Colonic mucosa (tissue), 4 donors: ENCODE measurements around the gene KBTBD6. TPM values are rescaled to one million over a fixed set of nuclear protein-coding genes. Genes with fewer than 3 reads are reported as not detected.

ENCODE experiments used
- DNase-seq: peaks from one replicate; pipeline ENCODE4 v3.0.0-alpha.2; 2020
- H3K27ac ChIP-seq: fragments of 200-600 bp; one replicate; pipeline ENCODE4 v1.8.0; 2021
- H3K27me3 ChIP-seq: fragments of 200-600 bp; one replicate; pipeline ENCODE4 v1.8.0; 2021
- H3K36me3 ChIP-seq: fragments of 200-600 bp; one replicate; pipeline ENCODE4 v1.8.0; 2021
- H3K4me1 ChIP-seq: fragments of 200-600 bp; one replicate; pipeline ENCODE4 v1.8.0; 2021; ENCODE audit warnings: mild to moderate bottlenecking
- H3K4me3 ChIP-seq: fragments of 200-600 bp; one replicate; pipeline ENCODE4 v1.8.0; 2021
- H3K9ac ChIP-seq, 2 donors: one replicate each; pipeline ENCODE4 v1.7.0; 2013; ENCODE audit warnings: control low read depth in 2 of 2, low read depth in 2 of 2, low read length in 2 of 2
- H3K9me3 ChIP-seq: fragments of 200-600 bp; one replicate; pipeline ENCODE4 v1.8.0; 2021
- intact Hi-C: fragments of 100-400 bp; cut with DNase I; formaldehyde crosslinking; loops from one replicate; pipeline ENCODE4 v1.14.1; 2022
- total RNA-seq, 2 donors: library from RNA; stranded (reverse); fragmentation: NEBNext Ultra II Directional in 1 of 2; extraction: Animal tissue kit (Norgen Biotek cat#: 25700) in 1 of 2; gene quantifications; one replicate each; pipeline ENCODE4 v1.2.1, GENCODE V29; 2021
- TF ChIP-seq, protein P1 (sequence below): fragments of 200-600 bp; IDR thresholded peaks from one replicate; pipeline ENCODE4 v1.8.0; 2022; ENCODE audit warnings: antibody characterized with exemption, mild to moderate bottlenecking
- donor health status: healthy.
- donor health status: DM: no; HTN: no; CAD: no.
- donor health status: DM: no; HTN: no; CAD: no.

The KBTBD6 gene
- total RNA-seq, 2 donors from 2014 or later: 3.1 to 5.1 TPM

DNA sequence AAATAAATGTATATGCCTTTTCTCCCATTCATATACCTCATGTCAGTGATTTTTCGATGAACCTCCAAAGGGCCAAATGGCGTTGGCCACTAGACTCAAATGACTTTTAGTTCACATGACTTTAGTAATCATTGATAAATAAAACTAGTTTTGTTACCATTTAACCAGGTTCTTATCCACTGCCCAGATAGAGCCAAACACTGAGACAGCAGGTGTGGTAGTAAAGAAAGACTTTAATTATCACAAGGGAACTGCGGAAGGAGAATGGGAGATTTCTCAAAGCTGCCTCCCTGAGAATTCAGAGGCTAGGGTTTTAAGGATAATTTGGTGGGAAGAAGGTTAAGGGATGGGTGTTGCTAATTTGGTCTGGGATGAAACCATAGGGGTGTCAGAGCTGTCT lies 19.4 kb upstream of the KBTBD6 start:
- Histone ChIP-seq H3K27ac (no peak overlapping the region), H3K27me3 (no peaks in the 10 kb centered on the region), H3K36me3 (no peaks in the 10 kb centered on the region), H3K9me3 (peaks cover 9% of the 10 kb centered on the region), H3K4me3 (no peak overlapping the region), H3K9ac (no peak overlapping the region), H3K4me1 (no peaks in the 10 kb centered on the region)
- DNase-seq: no peak
- TF ChIP-seq, protein P1, sequence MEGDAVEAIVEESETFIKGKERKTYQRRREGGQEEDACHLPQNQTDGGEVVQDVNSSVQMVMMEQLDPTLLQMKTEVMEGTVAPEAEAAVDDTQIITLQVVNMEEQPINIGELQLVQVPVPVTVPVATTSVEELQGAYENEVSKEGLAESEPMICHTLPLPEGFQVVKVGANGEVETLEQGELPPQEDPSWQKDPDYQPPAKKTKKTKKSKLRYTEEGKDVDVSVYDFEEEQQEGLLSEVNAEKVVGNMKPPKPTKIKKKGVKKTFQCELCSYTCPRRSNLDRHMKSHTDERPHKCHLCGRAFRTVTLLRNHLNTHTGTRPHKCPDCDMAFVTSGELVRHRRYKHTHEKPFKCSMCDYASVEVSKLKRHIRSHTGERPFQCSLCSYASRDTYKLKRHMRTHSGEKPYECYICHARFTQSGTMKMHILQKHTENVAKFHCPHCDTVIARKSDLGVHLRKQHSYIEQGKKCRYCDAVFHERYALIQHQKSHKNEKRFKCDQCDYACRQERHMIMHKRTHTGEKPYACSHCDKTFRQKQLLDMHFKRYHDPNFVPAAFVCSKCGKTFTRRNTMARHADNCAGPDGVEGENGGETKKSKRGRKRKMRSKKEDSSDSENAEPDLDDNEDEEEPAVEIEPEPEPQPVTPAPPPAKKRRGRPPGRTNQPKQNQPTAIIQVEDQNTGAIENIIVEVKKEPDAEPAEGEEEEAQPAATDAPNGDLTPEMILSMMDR: no peak
- intact Hi-C loops: no loop called here

- Histone ChIP-seq H3K4me3 (no peak overlapping the region), H3K4me1 (no peaks in the 10 kb centered on the region), H3K27me3 (no peaks in the 10 kb centered on the region), H3K9ac (no peak overlapping the region), H3K9me3 (peaks cover 9% of the 10 kb centered on the region), H3K27ac (no peak overlapping the region), H3K36me3 (no peaks in the 10 kb centered on the region)
- TF ChIP-seq, protein P1: no peak
- no peak for DNase-seq
- intact Hi-C loops: no loop called here
These were observed 17.5 kb upstream of the KBTBD6 start for GRCh38 chr13:41150058-41150457.

GRCh38 chr13:41148419-41149283 lies 16.0 kb upstream of the KBTBD6 start:
- Histone ChIP-seq H3K4me1 (no peaks in the 10 kb centered on the region), H3K27ac (no peak overlapping the region), H3K36me3 (no peaks in the 10 kb centered on the region), H3K9me3 (peaks cover 9% of the 10 kb centered on the region), H3K27me3 (no peaks in the 10 kb centered on the region), H3K9ac (no peak overlapping the region), H3K4me3 (no peak overlapping the region)
- DNase-seq: no peak
- TF ChIP-seq, protein P1: no peak
- intact Hi-C loops: no loop called here

GRCh38 chr13:41145136-41145908 lies 12.7 kb upstream of the KBTBD6 start:
- no peaks in the 10 kb centered on the region for H3K4me1 ChIP-seq
- no peak for DNase-seq
- no peak overlapping the region for H3K9ac ChIP-seq
- no peaks in the 10 kb centered on the region for H3K36me3 ChIP-seq
- H3K27ac ChIP-seq: no peak overlapping the region
- H3K4me3 ChIP-seq: no peak overlapping the region
- H3K27me3 ChIP-seq: no peaks in the 10 kb centered on the region
- H3K9me3 ChIP-seq: peaks cover 9% of the 10 kb centered on the region
- TF ChIP-seq, protein P1: no peak
- intact Hi-C loops: no loop called here

GRCh38 chr13:41144576-41144975 lies 12.0 kb upstream of the KBTBD6 start:
- Histone ChIP-seq H3K4me3 (no peak overlapping the region), H3K9me3 (peaks cover 9% of the 10 kb centered on the region), H3K9ac (no peak overlapping the region), H3K4me1 (no peaks in the 10 kb centered on the region), H3K36me3 (no peaks in the 10 kb centered on the region), H3K27ac (no peak overlapping the region), H3K27me3 (no peaks in the 10 kb centered on the region)
- no peak for DNase-seq
- intact Hi-C loops: no loop called here
- TF ChIP-seq, protein P1: no peak
